HG03521 (cell line): ENCODE results near the gene SHISA4.
A peak's percentile ranks its signal among the peaks of the same experiment; 100 is the strongest.

Experiments used
- ATAC-seq: cut with Tn5 transposase; IDR thresholded peaks from one replicate; pipeline ENCODE4 v1.9.1; 2021; ENCODE audit warnings: mild to moderate bottlenecking, moderate library complexity; ENCODE audit not compliant: unreplicated experiment

Gene SHISA4

DNA sequence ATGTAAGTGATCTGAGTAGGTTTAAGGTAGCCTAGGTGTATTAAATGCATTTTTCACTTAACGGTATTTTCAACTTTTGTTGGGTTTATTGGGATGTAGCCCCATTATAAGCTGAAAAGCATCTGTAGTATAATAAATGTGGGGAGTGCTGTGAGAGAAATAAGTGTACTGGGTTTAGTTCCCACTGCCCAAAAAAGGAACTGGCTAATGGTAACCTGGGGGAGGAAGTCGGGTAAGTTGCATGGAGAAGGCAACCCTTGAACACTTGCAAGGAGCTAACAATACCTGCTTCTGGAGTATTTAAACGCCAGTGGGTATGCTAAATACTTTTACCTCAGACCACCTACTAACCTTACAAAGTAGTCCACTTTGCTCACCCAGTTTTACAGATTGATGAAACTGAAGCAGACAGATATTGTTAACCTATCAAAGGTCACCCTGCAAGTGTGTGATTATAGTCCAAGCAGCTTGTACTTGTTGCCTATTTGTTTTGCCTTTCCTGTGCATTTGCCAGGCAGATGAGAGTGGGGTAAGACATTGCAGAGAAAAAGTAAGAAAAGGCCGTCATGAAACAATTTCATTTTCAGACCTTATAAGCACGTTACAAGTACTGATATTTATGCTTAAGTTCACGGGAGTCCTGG lies 7.6 kb upstream of the SHISA4 start:
- ATAC-seq: no peak

DNA sequence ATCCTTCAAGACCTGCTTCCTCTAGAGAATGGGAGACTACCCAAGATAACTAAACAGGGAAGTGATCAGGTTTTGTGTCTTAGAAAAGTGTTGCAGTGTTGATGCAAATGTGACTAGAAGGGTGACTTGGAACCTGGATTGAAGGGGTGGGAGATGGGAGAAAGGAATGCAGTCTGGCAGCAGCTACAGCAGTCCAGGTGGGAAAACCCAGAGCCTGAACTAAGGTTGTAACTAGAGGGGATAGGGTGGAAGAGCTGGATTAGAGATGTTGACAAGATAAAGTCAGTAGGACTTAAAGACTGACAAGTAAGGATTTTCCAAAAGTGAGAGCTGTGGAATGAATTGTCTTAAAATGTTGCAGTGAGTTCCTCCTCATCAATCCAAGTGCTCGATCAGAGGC lies 7.1 kb upstream of the SHISA4 start:
- no peak for ATAC-seq

DNA sequence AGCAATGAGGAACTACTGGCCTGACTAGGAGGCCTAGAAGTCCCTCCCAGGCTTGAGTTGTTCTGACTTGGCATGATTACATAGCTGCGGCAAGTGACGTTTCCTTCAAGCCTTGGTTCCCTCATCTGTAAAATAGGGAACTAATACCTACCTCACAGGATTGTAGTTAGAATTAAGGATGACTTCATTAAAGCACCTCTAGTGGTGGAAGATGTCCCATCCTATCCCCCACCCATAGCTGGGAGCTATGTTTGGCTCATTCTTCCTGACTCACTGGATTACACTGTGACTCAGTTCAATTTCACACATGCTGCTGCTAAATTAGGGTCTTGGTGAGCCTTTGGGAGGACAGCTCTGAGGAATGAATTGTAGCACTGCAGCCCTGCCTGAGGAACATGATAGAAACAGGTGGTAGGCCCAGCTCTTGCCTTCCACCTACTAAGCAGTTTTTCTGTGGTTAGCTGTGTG lies 6.0 kb upstream of the SHISA4 start:
- ATAC-seq: peak; percentile 49

DNA sequence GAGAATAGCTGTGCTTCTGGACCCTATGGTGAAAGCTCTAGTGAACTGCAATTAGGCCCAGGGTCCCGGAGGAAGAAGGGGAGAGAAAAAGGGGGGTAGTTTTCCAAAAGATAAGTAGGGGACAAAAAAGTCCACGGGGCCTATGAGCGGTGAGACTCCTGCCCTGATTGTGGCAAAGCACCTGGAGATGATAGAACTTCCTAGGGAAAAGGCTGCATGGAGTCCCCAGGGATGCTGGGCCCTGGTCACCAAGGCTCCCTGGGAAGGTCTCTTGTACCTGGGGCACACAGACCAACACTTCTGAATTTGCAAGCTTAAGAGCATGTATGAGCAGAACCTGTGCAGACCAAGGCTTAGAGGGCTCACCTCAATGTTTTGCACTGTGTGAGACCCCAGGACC lies 5.4 kb upstream of the SHISA4 start:
- no peak for ATAC-seq

DNA sequence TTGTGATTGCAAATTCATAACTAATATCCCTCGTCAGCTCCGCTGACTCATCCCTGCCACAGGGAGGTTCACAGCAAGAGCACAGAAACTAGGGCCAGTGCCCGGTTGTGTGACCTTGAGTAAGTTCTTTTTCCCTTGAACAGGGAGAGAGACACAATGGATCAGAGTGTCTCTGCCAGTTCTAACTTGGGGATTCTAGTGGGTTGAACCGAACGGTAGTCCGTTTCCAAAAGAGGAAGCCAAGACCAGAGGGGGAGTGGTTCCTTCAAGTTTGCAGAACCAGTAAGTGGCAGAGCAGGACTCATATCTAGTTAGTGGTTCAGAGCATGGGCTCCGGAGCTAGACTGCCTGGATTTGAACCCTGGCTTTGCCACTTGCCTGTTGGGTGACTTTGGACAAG lies 4.9 kb upstream of the SHISA4 start:
- no peak for ATAC-seq

DNA sequence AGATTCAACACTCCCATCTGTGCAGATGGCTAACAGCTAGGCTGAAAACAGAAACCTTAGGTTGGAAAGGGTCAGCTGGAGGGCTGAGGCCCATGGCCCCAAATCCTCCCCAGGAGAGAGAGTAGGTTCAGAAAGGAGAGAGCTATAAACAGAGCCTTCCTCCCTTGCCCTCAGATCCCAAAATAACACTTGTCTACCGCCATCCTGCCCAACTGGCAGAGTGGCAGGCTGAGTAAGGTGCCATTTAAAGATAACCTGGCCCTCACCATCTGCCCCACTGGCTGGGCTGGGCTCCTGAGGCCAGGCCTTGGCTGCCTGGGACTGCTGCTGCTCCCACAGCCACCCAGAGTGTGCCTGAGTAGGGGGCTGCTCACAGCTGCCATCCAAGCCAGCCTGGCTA lies 4.3 kb upstream of the SHISA4 start:
- ATAC-seq: no peak

DNA sequence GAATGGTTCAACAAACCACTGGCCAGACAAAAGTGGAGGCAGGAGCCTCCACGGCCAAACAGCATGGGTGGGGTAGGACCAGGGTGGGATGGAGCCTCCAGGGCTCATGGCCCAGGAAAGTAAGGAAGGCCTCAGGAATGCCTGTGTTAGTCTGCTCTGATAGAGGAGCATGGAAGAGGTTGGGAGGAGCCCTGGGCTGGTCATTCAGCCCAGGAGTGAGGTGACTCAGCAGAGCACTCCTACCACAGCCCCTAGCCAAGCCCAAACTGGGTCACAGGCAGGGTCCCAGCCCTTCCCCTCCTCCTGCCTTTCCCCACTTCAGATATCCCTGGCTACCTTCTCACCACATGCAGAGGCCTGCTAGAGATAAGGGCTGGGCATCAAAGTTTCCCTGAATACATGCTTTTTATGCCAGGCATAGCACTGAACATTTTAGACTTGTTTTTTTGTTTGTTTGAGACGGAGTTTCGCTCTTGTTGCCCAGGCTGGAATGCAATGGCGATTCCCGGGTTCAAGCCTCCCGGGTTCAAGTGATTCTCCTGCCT lies 3.1 kb upstream of the SHISA4 start:
- no peak for ATAC-seq

DNA sequence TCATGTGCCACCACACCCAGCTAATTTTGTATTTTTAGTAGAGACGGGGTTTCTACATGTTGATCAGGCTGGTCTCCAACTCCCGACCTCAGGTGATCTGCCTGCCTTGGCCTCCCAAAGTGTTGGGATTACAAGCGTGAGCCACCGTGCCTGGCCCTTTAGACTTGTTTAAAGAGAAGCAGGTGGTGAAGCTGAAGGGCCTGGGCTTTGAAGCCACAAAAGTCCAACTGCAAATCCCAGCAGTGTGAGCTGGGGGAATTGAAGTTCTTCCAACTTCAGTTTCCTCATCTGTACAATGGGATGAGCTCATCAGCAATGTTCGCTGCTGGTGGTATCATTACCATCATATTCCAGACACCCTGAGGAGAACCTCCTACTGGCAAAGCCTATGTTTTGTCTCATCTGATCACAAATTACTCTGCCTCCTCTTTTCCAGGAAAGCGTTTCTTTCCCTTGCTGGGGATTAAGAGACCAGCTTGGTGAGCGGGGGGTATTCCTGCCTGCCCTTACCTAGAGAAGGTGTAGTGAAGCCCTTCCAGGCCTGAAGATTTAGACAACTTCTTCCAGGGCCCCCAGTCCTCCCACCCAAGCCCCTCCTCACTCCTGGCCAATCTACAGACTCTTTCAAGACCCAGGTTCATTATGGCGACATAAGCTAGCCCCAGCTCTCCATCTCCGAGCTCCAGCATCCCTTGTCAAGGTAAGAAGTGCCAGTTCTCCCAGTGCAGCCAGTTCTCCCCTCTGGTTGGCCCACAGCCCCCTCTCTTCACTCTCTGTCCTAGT lies 2.4 kb upstream of the SHISA4 start:
- no peak for ATAC-seq

DNA sequence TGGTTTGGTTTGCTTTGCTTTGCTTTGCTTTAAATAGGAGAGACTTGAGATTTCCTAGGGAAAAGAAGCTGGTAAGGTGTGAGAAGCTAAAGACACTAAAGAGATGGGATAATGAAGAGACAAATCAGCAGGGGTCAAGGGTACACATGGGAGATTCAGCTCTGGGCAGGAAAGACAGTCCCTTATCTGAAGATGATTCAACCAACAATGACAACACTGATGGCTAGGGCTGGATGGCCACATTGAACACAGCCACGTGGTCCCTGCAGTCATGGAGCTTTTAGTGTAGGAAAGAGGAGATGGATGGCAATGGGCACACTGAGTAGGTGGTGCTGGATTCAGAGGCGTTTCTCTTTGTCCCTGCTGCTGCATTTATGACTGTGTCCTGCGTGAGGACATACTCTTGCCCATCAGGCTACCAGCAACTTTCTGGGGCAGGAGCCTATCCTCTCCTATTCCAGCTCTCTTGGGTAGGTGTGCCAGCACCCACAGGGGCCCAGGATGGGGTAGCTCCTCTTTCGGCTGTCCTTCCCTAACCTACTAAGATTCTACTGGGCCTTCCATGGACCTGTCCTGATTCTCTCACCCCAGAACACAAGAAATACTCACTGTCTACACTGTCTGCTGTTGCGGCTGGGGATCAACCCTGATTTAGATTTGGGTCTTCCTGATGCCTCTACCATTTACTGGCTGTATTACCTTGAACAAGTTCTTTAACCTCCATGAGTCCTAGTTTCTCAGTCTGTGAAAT lies 1.4 kb upstream of the SHISA4 start:
- no peak for ATAC-seq

DNA sequence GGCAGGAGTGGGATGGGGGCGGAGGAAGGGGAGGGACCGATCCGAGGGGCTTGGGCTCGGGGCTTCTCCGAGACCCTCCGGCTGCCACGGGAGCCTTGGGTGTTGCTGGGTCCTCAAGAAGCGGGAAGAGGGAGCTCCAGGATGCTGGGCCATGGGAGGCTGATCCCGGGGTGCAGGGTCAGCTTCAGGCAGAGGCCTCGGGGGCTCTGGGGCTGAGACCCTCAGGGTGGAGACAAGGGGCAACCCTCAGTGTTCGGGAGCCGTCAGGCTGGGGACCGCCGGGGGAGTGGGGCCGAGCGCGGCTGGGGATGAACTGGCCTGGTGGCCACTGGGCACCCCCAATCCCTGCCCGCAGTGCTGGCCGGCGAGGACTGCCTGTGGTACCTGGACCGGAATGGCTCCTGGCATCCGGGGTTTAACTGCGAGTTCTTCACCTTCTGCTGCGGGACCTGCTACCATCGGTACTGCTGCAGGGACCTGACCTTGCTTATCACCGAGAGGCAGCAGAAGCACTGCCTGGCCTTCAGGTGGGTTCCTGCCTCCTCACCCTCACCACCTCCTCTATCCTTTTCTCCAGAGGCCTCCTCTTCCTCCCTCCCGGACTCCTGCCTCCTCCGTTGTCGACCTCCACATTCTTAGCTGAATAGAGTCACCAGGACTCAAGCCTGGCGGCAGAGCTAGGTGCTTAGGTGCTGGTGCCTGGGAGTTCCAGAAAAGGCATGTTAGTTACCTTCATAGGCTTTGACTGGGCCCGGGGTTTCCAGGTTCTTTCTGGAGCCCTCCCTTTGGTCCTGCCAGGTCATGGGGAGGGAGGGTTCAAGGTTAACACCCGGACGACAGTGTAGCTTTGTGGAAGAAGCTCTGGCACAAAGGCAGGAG lies 631 bp downstream of the SHISA4 start:
- ATAC-seq: no peak

DNA sequence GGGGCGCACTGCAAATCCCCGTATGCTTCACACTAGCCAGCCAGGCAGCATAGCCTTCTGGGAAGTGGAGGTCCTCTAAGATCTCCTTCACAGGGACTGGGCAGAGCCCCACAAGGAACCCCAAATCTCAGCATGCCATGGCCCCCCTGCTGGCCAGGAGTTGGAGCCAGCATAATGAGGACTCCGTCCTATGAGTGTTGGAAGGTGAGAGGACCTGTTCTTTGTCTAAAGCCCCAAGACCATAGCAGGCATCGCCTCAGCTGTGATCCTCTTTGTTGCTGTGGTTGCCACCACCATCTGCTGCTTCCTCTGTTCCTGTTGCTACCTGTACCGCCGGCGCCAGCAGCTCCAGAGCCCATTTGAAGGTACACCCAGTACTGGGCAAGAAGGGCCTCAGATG lies 1.5 kb downstream of the SHISA4 start:
- ATAC-seq: no peak

DNA sequence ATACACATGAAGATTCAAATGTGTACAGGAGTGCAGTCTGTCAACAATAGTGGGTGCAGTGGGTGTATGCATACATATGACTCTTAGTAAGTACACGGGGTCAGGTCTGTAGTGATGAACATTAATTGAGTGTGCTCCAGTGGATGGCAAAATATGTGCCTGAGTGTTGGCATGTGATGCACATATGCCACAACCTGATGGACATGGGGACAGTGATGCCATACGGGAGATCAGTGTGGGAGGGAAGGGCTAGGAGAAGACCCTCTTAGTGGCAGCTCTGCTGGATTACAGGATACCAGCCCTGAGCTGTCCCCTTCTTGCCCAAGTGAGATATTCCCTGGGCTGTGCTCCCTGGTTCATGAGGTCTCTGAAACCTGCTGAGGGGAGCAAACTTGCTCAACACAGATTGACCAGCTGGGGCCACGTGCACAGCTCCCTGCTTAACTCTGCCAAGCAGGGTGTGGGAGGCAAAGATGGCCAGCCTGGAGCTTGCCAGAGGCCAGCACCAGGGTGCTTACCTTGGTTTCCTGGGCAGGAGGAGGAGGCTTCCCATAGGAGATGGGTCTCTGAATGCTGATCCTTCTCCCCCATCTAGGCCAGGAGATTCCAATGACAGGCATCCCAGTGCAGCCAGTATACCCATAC lies 2.2 kb downstream of the SHISA4 start:
- no peak for ATAC-seq

DNA sequence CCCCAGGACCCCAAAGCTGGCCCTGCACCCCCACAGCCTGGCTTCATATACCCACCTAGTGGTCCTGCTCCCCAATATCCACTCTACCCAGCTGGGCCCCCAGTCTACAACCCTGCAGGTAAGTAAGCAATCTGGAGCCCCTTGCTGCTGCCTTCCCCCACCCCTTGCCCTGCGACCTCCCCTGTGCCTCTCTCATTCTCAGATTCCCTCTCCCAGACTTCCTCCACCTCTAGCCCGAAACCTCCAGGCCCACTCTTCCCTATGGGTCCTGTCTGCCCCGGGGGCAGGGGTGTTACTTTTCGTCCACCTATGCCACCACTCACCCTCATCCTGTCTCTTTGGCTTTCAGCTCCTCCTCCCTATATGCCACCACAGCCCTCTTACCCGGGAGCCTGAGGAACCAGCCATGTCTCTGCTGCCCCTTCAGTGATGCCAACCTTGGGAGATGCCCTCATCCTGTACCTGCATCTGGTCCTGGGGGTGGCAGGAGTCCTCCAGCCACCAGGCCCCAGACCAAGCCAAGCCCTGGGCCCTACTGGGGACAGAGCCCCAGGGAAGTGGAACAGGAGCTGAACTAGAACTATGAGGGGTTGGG lies 2.9 kb downstream of the SHISA4 start:
- ATAC-seq: no peak

DNA sequence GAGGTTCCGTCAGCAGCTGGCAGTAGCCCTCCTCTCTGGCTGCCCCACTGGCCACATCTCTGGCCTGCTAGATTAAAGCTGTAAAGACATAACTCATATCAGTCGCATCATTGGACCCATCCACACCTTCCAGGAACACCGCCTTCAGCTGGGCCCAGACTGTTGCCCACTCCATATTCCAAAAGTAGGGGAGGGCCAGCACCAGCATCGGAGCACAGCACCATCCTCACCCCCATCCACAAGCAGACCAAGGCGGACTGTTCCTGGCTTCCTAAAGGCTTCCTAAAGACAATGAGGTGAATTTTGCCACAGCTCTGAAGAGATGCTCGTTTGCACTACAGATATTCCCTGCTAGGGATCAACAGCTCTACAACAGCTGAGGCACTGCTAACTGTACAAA lies 3.5 kb downstream of the SHISA4 start:
- ATAC-seq: no peak

DNA sequence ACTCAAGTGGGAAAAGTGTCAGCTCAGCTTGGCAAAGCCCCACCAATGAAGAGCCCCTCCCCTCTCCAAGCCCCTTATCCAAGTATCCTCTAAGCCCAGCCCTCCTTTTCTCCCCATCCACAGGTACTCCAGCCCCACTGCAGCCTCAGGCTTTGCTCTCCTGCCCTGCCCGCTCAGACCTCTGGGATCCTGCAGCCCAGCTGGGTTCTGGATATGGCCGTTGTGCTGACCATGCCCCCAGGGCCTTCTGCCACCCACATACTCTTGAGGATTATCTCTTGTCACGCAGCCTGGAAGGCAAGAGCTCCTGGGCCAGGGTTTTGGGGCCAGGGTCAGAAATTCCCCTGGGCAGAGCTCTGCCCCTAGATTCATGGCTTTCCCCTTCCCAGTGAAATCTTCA lies 4.7 kb downstream of the SHISA4 start:
- no peak for ATAC-seq

DNA sequence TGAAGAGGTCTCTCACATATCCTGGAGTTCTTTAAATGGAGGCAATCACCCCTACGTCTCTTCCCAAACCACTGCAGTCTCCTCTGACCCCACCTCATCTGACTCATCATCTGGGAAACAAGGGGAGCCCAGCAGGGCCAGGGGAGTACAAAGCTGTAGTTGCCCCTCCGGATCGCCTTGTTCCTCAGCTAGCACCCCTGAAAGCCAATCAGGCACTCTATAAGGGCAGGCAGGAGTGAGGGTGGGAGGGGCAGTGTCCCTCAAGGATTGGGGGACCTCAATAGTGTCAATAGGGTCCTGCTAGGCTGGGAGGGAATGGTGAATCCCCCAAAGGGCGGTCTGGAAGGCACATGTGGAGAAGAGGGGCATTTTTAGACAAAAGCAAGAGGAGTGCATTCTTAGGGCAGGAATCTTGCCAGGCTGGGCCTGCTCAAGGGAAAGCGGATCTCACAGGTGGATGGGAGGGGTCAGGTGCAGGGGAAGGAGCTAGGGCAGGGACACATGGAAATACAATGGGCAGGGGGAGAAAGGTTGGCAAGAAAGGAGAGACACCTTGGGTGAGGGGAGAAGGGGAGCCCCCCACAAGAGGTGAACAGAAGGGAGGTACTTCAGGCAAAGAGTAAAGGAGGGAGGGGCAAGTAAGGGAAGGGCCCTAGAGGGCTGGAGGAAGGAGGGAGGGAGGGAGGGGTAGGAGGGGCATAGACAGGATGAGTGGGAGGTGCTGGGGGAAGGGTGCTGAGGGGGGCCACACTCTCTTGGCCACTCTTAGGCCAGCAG lies 5.8 kb downstream of the SHISA4 start:
- ATAC-seq: no peak

DNA sequence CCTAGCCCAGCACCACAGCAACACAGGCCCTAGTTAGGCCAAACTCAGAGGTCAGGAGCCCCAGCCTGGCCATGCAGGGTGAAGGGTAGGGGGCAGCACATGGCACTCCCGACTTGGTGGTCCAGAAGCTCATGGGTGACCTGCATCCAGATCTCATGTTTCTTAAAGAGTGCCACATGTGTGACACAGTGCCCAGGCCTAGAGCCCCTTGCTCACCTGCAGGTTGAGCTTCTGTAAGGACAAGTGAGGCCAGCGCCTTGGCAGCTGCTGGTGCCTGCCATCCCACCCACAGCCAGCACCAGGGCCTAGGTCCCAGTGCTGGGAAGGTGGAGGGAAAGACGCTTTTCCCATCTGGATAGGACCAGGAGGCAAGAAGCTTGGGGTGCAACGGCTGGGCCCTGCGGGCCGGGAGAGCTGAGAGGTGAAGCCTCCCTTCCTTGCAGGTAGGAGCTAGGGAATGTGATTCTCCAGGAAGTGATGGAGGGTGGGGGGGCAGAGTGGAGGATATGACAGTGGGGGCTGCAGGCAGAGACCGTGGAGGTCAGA lies 6.5 kb downstream of the SHISA4 start:
- no peak for ATAC-seq

DNA sequence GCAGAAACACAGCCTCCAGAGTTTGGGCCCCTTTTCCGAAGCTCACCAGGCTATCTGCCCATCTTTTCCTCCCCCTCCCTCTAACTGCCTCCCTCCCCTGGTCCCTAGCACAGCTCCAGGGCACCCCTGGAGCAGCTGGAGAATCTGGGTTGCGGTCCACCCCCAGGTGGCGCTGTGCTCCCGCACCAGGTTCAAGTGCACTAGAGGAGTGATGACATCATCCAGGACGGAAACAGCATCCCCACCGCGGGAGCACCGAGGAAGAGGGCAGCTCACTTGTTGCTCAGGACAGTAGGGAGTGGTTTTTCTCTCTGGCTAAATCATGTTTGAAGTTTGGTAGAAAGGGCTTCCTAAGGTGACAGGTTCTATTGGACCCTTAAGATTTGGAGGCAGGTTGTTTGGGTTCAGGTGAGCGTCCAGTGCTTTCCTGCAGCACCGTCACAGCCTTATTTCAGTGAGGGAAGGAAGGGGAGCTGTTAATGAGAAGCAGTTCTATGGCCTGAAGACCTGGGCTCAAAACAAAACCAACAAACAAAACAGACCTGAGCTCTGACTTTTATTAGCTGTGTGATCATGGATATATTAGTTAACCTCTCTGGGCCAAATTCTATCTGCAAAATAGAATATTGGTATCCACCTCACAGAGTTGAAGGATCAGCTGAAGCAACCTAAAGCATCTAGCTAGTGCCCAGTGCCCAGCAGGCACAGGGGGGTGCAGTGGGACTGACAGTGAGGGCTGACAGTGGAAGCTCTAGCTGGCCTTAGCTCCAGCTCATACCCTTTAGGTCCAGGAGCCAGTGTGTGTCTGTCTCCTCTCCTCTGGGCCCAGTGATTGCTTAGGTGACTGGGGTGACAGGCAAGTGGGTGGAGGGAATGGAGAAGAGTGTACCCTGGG lies 7.5 kb downstream of the SHISA4 start:
- peak; percentile 70 for ATAC-seq
